A673 (cell line): ENCODE measurements around the gene ANKRD66. TPM values are rescaled to one million over a fixed set of nuclear protein-coding genes. Genes with fewer than 3 reads are reported as not detected.

ENCODE experiments used
- Bru-seq: library from RNA; stranded (reverse); fragments of 400-500 nt; gene quantifications from one replicate; lab custom pipeline; 2021; lab: Mats Ljungman, UMichigan
- BruChase-seq, 2 experiments: library from RNA; stranded (reverse); fragments of 400-500 nt; gene quantifications; one replicate each; lab custom pipeline; 2021; lab: Mats Ljungman, UMichigan
- BruUV-seq: library from RNA; stranded (reverse); fragments of 400-500 nt; replicated peaks from 2 replicates; lab custom pipeline; 2021; lab: Mats Ljungman, UMichigan
- CTCF ChIA-PET: fragments of 300-600 bp; sonication (Branson Sonifier 250); formaldehyde crosslinking; loops from one replicate; lab custom pipeline; 2022; ENCODE audit warnings: antibody characterized with exemption; lab: Charles Lee
- POLR2A ChIA-PET: fragments of 300-600 bp; sonication (Branson Sonifier 250); formaldehyde crosslinking; loops from one replicate; lab custom pipeline; 2022; ENCODE audit warnings: antibody characterized with exemption; ENCODE audit not compliant: low non-redundant PET; lab: Charles Lee
- DNase-seq: peaks from one replicate; pipeline ENCODE4 v3.0.0-alpha.2; 2015; ENCODE audit warnings: low spot score
- H3K27ac ChIP-seq: fragments of 200-600 bp; sonication (generic); 2 replicates; pipeline ENCODE4 v1.5.1; 2016; ENCODE audit warnings: mixed run types, low read depth, mild to moderate bottlenecking, mixed read lengths, antibody characterized with exemption, low read length; ENCODE audit not compliant: poor library complexity, severe bottlenecking
- H3K27me3 ChIP-seq: fragments of 200-600 bp; sonication (generic); replicated peaks from 2 replicates; pipeline ENCODE4 v1.6.1; 2017; ENCODE audit warnings: mixed run types, low read depth, mild to moderate bottlenecking, mixed read lengths, antibody characterized with exemption, low read length; ENCODE audit not compliant: insufficient read depth, poor library complexity
- H3K36me3 ChIP-seq: fragments of 200-600 bp; sonication (generic); 2 replicates; pipeline ENCODE4 v1.6.1; 2016; ENCODE audit warnings: mixed run types, mild to moderate bottlenecking, mixed read lengths, antibody characterized with exemption, low read length; ENCODE audit not compliant: insufficient read depth, poor library complexity, severe bottlenecking
- H3K4me1 ChIP-seq: fragments of 200-600 bp; sonication (generic); 2 replicates; pipeline ENCODE4 v1.6.1; 2017; ENCODE audit warnings: mixed run types, mild to moderate bottlenecking, mixed read lengths, antibody characterized with exemption, low read length; ENCODE audit not compliant: insufficient read depth, poor library complexity, severe bottlenecking
- H3K4me3 ChIP-seq: fragments of 200-600 bp; sonication (generic); 2 replicates; pipeline ENCODE4 v1.5.1; 2016; ENCODE audit warnings: low read depth, mixed run types, mild to moderate bottlenecking, mixed read lengths, low read length; ENCODE audit not compliant: poor library complexity, severe bottlenecking
- H3K9me3 ChIP-seq: fragments of 200-600 bp; sonication (generic); 2 replicates; pipeline ENCODE4 v1.6.1; 2016; ENCODE audit warnings: mixed run types, low read depth, mild to moderate bottlenecking, mixed read lengths, antibody characterized with exemption, low read length; ENCODE audit not compliant: poor library complexity, severe bottlenecking
- EZH2 ChIP-seq: fragments of 200-600 bp; sonication (generic); IDR thresholded peaks from 2 replicates; pipeline ENCODE4 v1.6.1; 2017; ENCODE audit warnings: borderline replicate concordance, low read depth, mild to moderate bottlenecking, mixed read lengths, antibody characterized with exemption, low read length; ENCODE audit not compliant: poor library complexity, severe bottlenecking
- intact Hi-C: fragments of 100-400 bp; cut with micrococcal nuclease; formaldehyde crosslinking; loops from one replicate; pipeline ENCODE4 v1.10.0; 2022; ENCODE audit not compliant: unreplicated experiment
- long read RNA-seq: library from polyadenylated mRNA; stranded (forward); transcript quantifications from one replicate; pipeline ENCODE4 v2.0.0, GENCODE V29; 2022
- total RNA-seq: library from RNA; stranded (reverse); gene quantifications from 2 replicates; pipeline ENCODE4 v1.2.3, GENCODE V29; 2021
- TF ChIP-seq, protein P1 (sequence below): fragments of 300-800, 200-600 bp; sonication (generic); conservative IDR thresholded peaks from 2 replicates; pipeline ENCODE4 v1.5.1; 2017; ENCODE audit warnings: low read depth, mild to moderate bottlenecking, antibody characterized with exemption, low read length, moderate library complexity, mixed read lengths

The ANKRD66 gene
- total RNA-seq (not detected in 2 replicates), Bru-seq, nascent RNA (not detected), BruChase-seq, experiment 1, labeled RNA remaining after a 2-hour chase (not detected), BruChase-seq, experiment 2, labeled RNA remaining after a 6-hour chase (not detected)
- long read RNA-seq = 0 reads

DNA sequence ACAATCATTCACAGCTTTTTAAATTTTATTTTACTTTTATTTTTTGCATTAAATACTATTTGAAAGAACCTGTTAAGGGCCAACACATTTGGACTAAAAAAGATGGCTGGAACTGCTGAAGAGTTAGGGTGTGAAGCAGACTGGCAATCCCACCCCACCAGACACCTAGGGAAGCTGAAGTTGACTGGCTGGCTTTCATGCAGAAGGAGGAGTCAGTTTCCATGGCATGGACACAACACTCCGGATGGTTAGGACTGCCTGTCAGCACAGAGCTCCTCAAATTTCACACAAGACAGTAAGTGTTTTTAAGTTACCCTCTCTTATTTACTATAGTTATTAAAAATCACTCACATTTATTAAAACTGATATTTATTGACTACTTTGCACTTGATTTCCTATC, at the start of gene ANKRD66:
TSS of gene ANKRD66 (plus strand) at position 238 of the 400 bp plus-strand sequence. CDS start 5,016 bp downstream, outside the sequence.
- Histone ChIP-seq H3K27me3 (no peaks in the 10 kb centered on the region), H3K27ac (no peak within 1 kb of the TSS), H3K4me1 (no peaks in the 10 kb centered on the region), H3K9me3 (no peaks in the 10 kb centered on the region), H3K4me3 (no peak within 1 kb of the TSS), H3K36me3 (no peaks in the 10 kb centered on the region)
- POLR2A ChIA-PET = no interaction called here
- no peak for DNase-seq
- CTCF ChIA-PET = no interaction called here
- no TSS peak for BruUV-seq
- TF ChIP-seq EZH2 = no peak
- TF ChIP-seq, protein P1, sequence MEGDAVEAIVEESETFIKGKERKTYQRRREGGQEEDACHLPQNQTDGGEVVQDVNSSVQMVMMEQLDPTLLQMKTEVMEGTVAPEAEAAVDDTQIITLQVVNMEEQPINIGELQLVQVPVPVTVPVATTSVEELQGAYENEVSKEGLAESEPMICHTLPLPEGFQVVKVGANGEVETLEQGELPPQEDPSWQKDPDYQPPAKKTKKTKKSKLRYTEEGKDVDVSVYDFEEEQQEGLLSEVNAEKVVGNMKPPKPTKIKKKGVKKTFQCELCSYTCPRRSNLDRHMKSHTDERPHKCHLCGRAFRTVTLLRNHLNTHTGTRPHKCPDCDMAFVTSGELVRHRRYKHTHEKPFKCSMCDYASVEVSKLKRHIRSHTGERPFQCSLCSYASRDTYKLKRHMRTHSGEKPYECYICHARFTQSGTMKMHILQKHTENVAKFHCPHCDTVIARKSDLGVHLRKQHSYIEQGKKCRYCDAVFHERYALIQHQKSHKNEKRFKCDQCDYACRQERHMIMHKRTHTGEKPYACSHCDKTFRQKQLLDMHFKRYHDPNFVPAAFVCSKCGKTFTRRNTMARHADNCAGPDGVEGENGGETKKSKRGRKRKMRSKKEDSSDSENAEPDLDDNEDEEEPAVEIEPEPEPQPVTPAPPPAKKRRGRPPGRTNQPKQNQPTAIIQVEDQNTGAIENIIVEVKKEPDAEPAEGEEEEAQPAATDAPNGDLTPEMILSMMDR = no peak
- intact Hi-C loops = no loop called here

DNA sequence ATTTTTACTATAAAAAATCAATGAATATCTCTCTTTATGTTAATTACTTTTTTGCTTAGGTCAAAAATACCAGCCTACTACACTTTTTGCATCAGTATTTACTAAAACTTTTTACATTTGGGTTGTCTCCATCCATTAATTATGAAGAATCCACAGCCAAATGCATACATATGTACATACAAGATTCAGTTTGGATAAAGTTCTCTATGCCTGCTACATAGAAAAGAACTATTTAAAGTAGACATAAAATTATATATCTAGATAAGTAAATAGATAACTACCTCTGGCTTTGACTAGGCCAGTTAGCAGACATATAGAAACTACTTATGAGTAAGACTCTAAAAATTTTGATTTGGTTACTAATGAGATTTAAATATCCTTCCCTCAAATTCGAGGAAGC, 46.8 kb upstream of the ANKRD66 start:
- CTCF ChIA-PET = no interaction called here
- intact Hi-C loops = loop anchor here (5.0 kb wide), 1 partner anchor 82 kb away; no protein-coding TSS in a partner anchor
- TF ChIP-seq, protein P1 = no peak
- no peak for TF ChIP-seq EZH2

DNA sequence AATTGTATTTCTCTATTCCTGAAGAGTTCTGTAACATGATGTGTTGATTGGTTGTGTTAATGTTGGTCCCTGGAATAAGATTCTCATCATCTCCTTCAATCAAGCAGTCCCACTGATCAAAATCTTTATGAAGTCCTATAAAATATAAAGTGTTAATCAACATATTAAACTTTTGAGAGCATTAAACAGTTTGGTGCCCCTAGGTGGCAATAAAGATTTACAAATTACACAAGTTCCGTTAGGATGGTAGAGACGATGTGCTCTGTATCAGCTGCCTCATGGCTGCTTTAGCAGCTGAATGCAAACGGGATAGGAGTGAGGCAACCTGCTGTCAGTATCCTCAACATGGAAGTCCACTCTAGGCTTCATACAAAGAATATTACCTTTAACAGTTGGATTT, 42.2 kb upstream of the ANKRD66 start:
- no TSS peak for BruUV-seq
- intact Hi-C loops = loop anchor here (5.0 kb wide), 1 partner anchor 78 kb away; no protein-coding TSS in a partner anchor
- no peak for TF ChIP-seq EZH2
- TF ChIP-seq, protein P1 = no peak; the same call in 1 of the 2 replicates
- H3K36me3 ChIP-seq = no peaks in the 10 kb centered on the region
- peaks cover 27% of the 10 kb centered on the region for H3K27me3 ChIP-seq
- POLR2A ChIA-PET = no interaction called here
- CTCF ChIA-PET = no interaction called here
- H3K4me3 ChIP-seq = no peak overlapping the region
- H3K4me1 ChIP-seq = no peaks in the 10 kb centered on the region
- no peak overlapping the region for H3K27ac ChIP-seq
- DNase-seq = peak; percentile 12
- no peaks in the 10 kb centered on the region for H3K9me3 ChIP-seq

More for the DNA sequence above, 46.8 kb upstream of the ANKRD66 start:
- POLR2A ChIA-PET = no interaction called here
- BruUV-seq = no TSS peak
- Histone ChIP-seq H3K27me3 (peaks cover 28% of the 10 kb centered on the region), H3K9me3 (no peaks in the 10 kb centered on the region), H3K4me1 (no peaks in the 10 kb centered on the region), H3K4me3 (no peak overlapping the region), H3K27ac (no peak overlapping the region), H3K36me3 (no peaks in the 10 kb centered on the region)
- no peak for DNase-seq
